Suprapubic skin (tissue), 4 donors: ENCODE results near the gene ATXN1. TPM values are rescaled to one million over a fixed set of nuclear protein-coding genes. Genes with fewer than 3 reads are reported as not detected.

Experiments used
- DNase-seq, 2 donors: peaks; one replicate each; pipeline ENCODE4 v3.0.0-alpha.2; 2019; ENCODE audit warnings: low spot score in 2 of 2
- H3K27ac ChIP-seq: fragments of 200-600 bp; sonication (generic); one replicate; pipeline ENCODE4 v1.5.1; 2019
- H3K27me3 ChIP-seq: fragments of 200-600 bp; sonication (generic); one replicate; pipeline ENCODE4 v1.5.1; 2019
- H3K36me3 ChIP-seq: fragments of 200-600 bp; sonication (generic); one replicate; pipeline ENCODE4 v1.5.1; 2019
- H3K4me1 ChIP-seq: fragments of 200-600 bp; sonication (generic); one replicate; pipeline ENCODE4 v1.5.1; 2019
- H3K4me3 ChIP-seq: fragments of 200-600 bp; sonication (generic); one replicate; pipeline ENCODE4 v1.5.1; 2019; ENCODE audit warnings: mild to moderate bottlenecking
- H3K9me3 ChIP-seq: fragments of 200-600 bp; sonication (generic); one replicate; pipeline ENCODE4 v1.5.1; 2019
- CTCF ChIP-seq, 2 donors: fragments of 200-600 bp in 1 of 2; fragments of 450-650 bp in 1 of 2; sonication (generic) in 1 of 2; IDR thresholded peaks; one replicate each; pipeline ENCODE4 v1.5.1; 2016 to 2019; ENCODE audit warnings: antibody characterized with exemption in 2 of 2, mild to moderate bottlenecking in 1 of 2, moderate library complexity in 1 of 2
- EP300 ChIP-seq: sonication (generic); formaldehyde crosslinking; IDR thresholded peaks from one replicate; pipeline ENCODE4 v1.6.1; 2017; ENCODE audit warnings: antibody characterized with exemption
- POLR2A ChIP-seq, 2 donors: fragments of 450-650 bp; IDR thresholded peaks; one replicate each; pipeline ENCODE4 v1.6.1; 2017; ENCODE audit warnings: antibody characterized with exemption in 2 of 2, mild to moderate bottlenecking in 2 of 2, moderate library complexity in 2 of 2
- POLR2AphosphoS5 ChIP-seq, 3 donors: sonication (generic); formaldehyde crosslinking; IDR thresholded peaks; one replicate each; pipeline ENCODE4 v1.6.1; 2017; ENCODE audit warnings: antibody characterized with exemption in 3 of 3
- WGBS: methylation state at CpG from one replicate; pipeline ENCODE4 v1.1.5; 2018; 5-methylcytosine and 5-hydroxymethylcytosine counted together
- total RNA-seq, 4 donors: library from RNA; depleted of rRNA; stranded (reverse); fragments of >200 nt; gene quantifications; one replicate each; pipeline ENCODE4 v1.1.0, GENCODE V29; 2016

Gene ATXN1
- total RNA-seq, 4 donors from 2014 or later, result 32.8 to 95.4 (median 42.4) TPM

GRCh38 chr6:16425881-16426615 is 335.2 kb downstream of the ATXN1 start:
- Histone ChIP-seq H3K27me3 (no peaks in the 10 kb centered on the region), H3K27ac (no peak overlapping the region), H3K9me3 (no peaks in the 10 kb centered on the region), H3K36me3 (no peaks in the 10 kb centered on the region), H3K4me1 (peaks cover 22% of the 10 kb centered on the region), H3K4me3 (no peak overlapping the region)
- TF ChIP-seq CTCF (IDR thresholded peaks at IDR 0.05), result no peak
- TF ChIP-seq EP300, result no peak
- no peak for TF ChIP-seq POLR2A (IDR thresholded peaks at IDR 0.05)
- no peak for TF ChIP-seq POLR2AphosphoS5 (IDR thresholded peaks at IDR 0.05)
- 88% methylated on average over 4 of the region's 4 CpGs for WGBS
- DNase-seq, result no peak

- Histone ChIP-seq H3K9me3 (no peaks in the 10 kb centered on the region), H3K27me3 (no peaks in the 10 kb centered on the region), H3K36me3 (no peaks in the 10 kb centered on the region), H3K4me1 (peaks cover 25% of the 10 kb centered on the region), H3K4me3 (no peak overlapping the region), H3K27ac (no peak overlapping the region)
- DNase-seq, result no peak
- TF ChIP-seq POLR2AphosphoS5 (IDR thresholded peaks at IDR 0.05), result no peak
- TF ChIP-seq EP300, result no peak
- no peak for TF ChIP-seq POLR2A (IDR thresholded peaks at IDR 0.05)
- no peak for TF ChIP-seq CTCF (IDR thresholded peaks at IDR 0.05)
- 76% methylated on average over 6 of the region's 6 CpGs for WGBS
Measured at GRCh38 chr6:16421462-16421960, 339.7 kb downstream of the ATXN1 start.

- Histone ChIP-seq H3K4me3 (no peak overlapping the region), H3K9me3 (no peaks in the 10 kb centered on the region), H3K36me3 (no peaks in the 10 kb centered on the region), H3K4me1 (peaks cover 25% of the 10 kb centered on the region), H3K27ac (peak overlapping the region; percentile 29), H3K27me3 (no peaks in the 10 kb centered on the region)
- 51% methylated on average over 7 of the region's 7 CpGs for WGBS
- TF ChIP-seq POLR2AphosphoS5 (IDR thresholded peaks at IDR 0.05) (no peak), POLR2A (IDR thresholded peaks at IDR 0.05) (no peak), EP300 (no peak), CTCF (IDR thresholded peaks at IDR 0.05) (no peak)
- no peak for DNase-seq
Measured at GRCh38 chr6:16420715-16421461, 340.4 kb downstream of the ATXN1 start.

GRCh38 chr6:16420337-16420714 is 340.9 kb downstream of the ATXN1 start:
- H3K27me3 ChIP-seq, result no peaks in the 10 kb centered on the region
- 66% methylated on average over 2 of the region's 2 CpGs for WGBS
- no peak for TF ChIP-seq POLR2A (IDR thresholded peaks at IDR 0.05)
- no peak for TF ChIP-seq CTCF (IDR thresholded peaks at IDR 0.05)
- no peak for TF ChIP-seq POLR2AphosphoS5 (IDR thresholded peaks at IDR 0.05)
- no peak for TF ChIP-seq EP300
- H3K4me1 ChIP-seq, result peaks cover 25% of the 10 kb centered on the region
- H3K27ac ChIP-seq, result peak overlapping the region; percentile 29
- H3K4me3 ChIP-seq, result no peak overlapping the region
- no peaks in the 10 kb centered on the region for H3K36me3 ChIP-seq
- H3K9me3 ChIP-seq, result no peaks in the 10 kb centered on the region
- no peak for DNase-seq

GRCh38 chr6:16419636-16420336 is 341.5 kb downstream of the ATXN1 start:
- Histone ChIP-seq H3K4me1 (peaks cover 25% of the 10 kb centered on the region), H3K9me3 (no peaks in the 10 kb centered on the region), H3K36me3 (no peaks in the 10 kb centered on the region), H3K27me3 (no peaks in the 10 kb centered on the region), H3K4me3 (no peak overlapping the region), H3K27ac (no peak overlapping the region)
- WGBS, result 86% methylated on average over 9 of the region's 10 CpGs
- no peak for DNase-seq
- TF ChIP-seq EP300 (no peak), POLR2A (IDR thresholded peaks at IDR 0.05) (no peak), CTCF (IDR thresholded peaks at IDR 0.05) (no peak), POLR2AphosphoS5 (IDR thresholded peaks at IDR 0.05) (no peak)
